ENCODE measurements around the gene DUSP21. TPM values are rescaled to one million over a fixed set of nuclear protein-coding genes. Genes with fewer than 3 reads are reported as not detected.

DUSP21 gene
- total and polyA plus RNA-seq, 10 of the 15 experiments (the other 5 are each of a cell fraction or from before 2014, with no cell fraction given): not detected

GRCh38 chrX:44876086-44876485 is 32.3 kb downstream of the DUSP21 start:
- no peak for ATAC-seq
- CTCF ChIA-PET: interaction anchor here (0.6 to 3.4 kb wide), 4 partner anchors 11 to 193 kb away, joined by 3 to 31 read pairs (median 3); no protein-coding TSS in a partner anchor

More at GRCh38 chrX:44876086-44876485, 32.3 kb downstream of the DUSP21 start:
- intact Hi-C loops (cut with micrococcal nuclease; ENCODE audit: unreplicated experiment): no loop called here
- ChIA-PET RAD21 (ENCODE audit: unreplicated experiment) (interaction anchor here (0.6 to 6.1 kb wide), 9 partner anchors 10 to 194 kb away, joined by 3 to 50 read pairs (median 5); no protein-coding TSS in a partner anchor), SMC1A (ENCODE audit: uncharacterized antibody, unreplicated experiment) (interaction anchor here (1.0 to 3.9 kb wide), 10 partner anchors 11 to 194 kb away, joined by 3 to 50 read pairs (median 4); no protein-coding TSS in a partner anchor), POLR2A (interaction anchor here (0.6 to 3.7 kb wide), 4 partner anchors 21 to 203 kb away, joined by 3 to 24 read pairs (median 10); no protein-coding TSS in a partner anchor)
- FAIRE-seq (no peak), DNase-seq (ENCODE audit: low read depth, low spot score) (no peak)
- Histone ChIP-seq H3K9me3 (replicated peaks; ENCODE audit: control insufficient read depth, insufficient read depth, low read length) (no peaks in the 10 kb centered on the region; the same call in 1 of the 3 replicates), H3K4me2 (ENCODE audit: control insufficient read depth, insufficient read depth) (peak overlapping the region; percentile 66), H3K27me3 (replicated peaks in 1 of 2; ENCODE audit: control insufficient read depth in 2 of 2, insufficient read depth in 2 of 2, low read length in 1 of 2) (no peaks in the 10 kb centered on the region), H3K9ac (ENCODE audit: control insufficient read depth, insufficient read depth, low read length) (no peak overlapping the region), H3K27ac (ENCODE audit: control insufficient read depth, insufficient read depth) (no peak overlapping the region), H3K4me3 (peak overlapping the region; percentile 91), H3K4me1 (ENCODE audit: control insufficient read depth, insufficient read depth, low read length) (no peaks in the 10 kb centered on the region), H3K79me2 (ENCODE audit: control insufficient read depth, insufficient read depth, low read length) (peaks cover 91% of the 10 kb centered on the region), H4K20me1 (ENCODE audit: control insufficient read depth, insufficient read depth) (no peaks in the 10 kb centered on the region), H3K36me3 (ENCODE audit: control insufficient read depth in 2 of 2, insufficient read depth in 2 of 2, low read length in 1 of 2) (no peaks in the 10 kb centered on the region; a peak in 1 of 4 replicates), H2AFZ (ENCODE audit: control insufficient read depth, low read depth, low read length) (no peak overlapping the region)
- no TSS peak for BruUV-seq (replicated peaks)
- in situ Hi-C loops (cut with MboI): loop anchor here (25.0 kb wide), 2 partner anchors 186 to 886 kb away; no protein-coding TSS in a partner anchor
- no peak for TF ChIP-seq RAD51 (IDR thresholded peaks at IDR 0.05)
- TF ChIP-seq ZBTB4 (CRISPR knock-in tag; IDR thresholded peaks at IDR 0.05): no peak
- 46% methylated on average over 4 of the region's 4 CpGs for WGBS (ENCODE audit: insufficient coverage, insufficient replicate concordance, low lambda C conversion rate, missing lambda C conversion rate)
